Breast epithelium (tissue), 4 donors: ENCODE data around the gene MPO. TPM values are rescaled to one million over a fixed set of nuclear protein-coding genes. Genes with fewer than 3 reads are reported as not detected.

Experiments used
- DNase-seq, 2 donors: peaks; one replicate each; pipeline ENCODE4 v3.0.0-alpha.2; 2019; ENCODE audit warnings: low spot score in 2 of 2
- H3K27ac ChIP-seq, 2 donors: fragments of 200-600 bp; sonication (generic) in 1 of 2; one replicate each; pipeline ENCODE4 v1.5.1; 2016 to 2019; ENCODE audit warnings: mild to moderate bottlenecking in 1 of 2
- H3K27me3 ChIP-seq, 2 donors: fragments of 200-600 bp; sonication (generic) in 1 of 2; one replicate each; pipeline versions ENCODE4 v1.5.1 to v1.6.0; 2017 to 2019; ENCODE audit warnings: control low read depth in 1 of 2, mild to moderate bottlenecking in 1 of 2
- H3K36me3 ChIP-seq: fragments of 200-600 bp; one replicate; pipeline ENCODE4 v1.5.1; 2019
- H3K4me1 ChIP-seq, 2 donors: fragments of 200-600 bp; sonication (generic); one replicate each; pipeline ENCODE4 v1.5.1; 2016 to 2019; ENCODE audit warnings: control low read depth in 1 of 2
- H3K4me3 ChIP-seq, 3 donors: fragments of 200-600 bp; sonication (generic); 1 replicate in 2 of 3; 2 replicates in 1 of 3; pipeline ENCODE4 v1.5.1; 2016 to 2019; ENCODE audit warnings: mild to moderate bottlenecking in 3 of 3, moderate library complexity in 2 of 3
- H3K9me3 ChIP-seq, 2 donors: fragments of 200-600 bp; sonication (generic) in 1 of 2; one replicate each; pipeline ENCODE4 v1.5.1; 2016 to 2019; ENCODE audit warnings: control low read depth in 1 of 2
- CTCF ChIP-seq, 3 donors: fragments of 450-650 bp; IDR thresholded peaks; one replicate each; pipeline ENCODE4 v1.5.1; 2016 to 2017; ENCODE audit warnings: antibody characterized with exemption in 3 of 3, mild to moderate bottlenecking in 3 of 3, moderate library complexity in 3 of 3
- POLR2A ChIP-seq: fragments of 450-650 bp; IDR thresholded peaks from one replicate; pipeline ENCODE4 v1.6.1; 2016; ENCODE audit warnings: antibody characterized with exemption, mild to moderate bottlenecking, moderate library complexity
- POLR2AphosphoS5 ChIP-seq, 3 donors: sonication (generic); formaldehyde crosslinking; IDR thresholded peaks; one replicate each; pipeline ENCODE4 v1.6.1; 2017; ENCODE audit warnings: antibody characterized with exemption in 3 of 3
- intact Hi-C: fragments of 100-400 bp; cut with DNase I; formaldehyde crosslinking; loops from one replicate; pipeline ENCODE4 v1.15.1; 2023; ENCODE audit warnings: low total_unique reads
- total RNA-seq, 3 donors: library from RNA; depleted of rRNA; stranded (reverse); fragments of >200 nt; gene quantifications; one replicate each; pipeline ENCODE4 v1.1.0, GENCODE V29; 2016

Gene MPO
- total RNA-seq, 3 donors from 2014 or later = 0.16 TPM; not detected in 2

- intact Hi-C loops = no loop called here
- peak overlapping the region; percentile 64 to 77 for H3K27ac ChIP-seq
- peak overlapping the region; percentile 53 to 76 (median 76) for H3K4me3 ChIP-seq
- DNase-seq = peak in 1 of 2 donors; percentile 71
- no peaks in the 10 kb centered on the region for H3K9me3 ChIP-seq
- no peaks in the 10 kb centered on the region for H3K27me3 ChIP-seq
- no peak for TF ChIP-seq CTCF (IDR thresholded peaks at IDR 0.05)
- no peak for TF ChIP-seq POLR2AphosphoS5 (IDR thresholded peaks at IDR 0.05)
- TF ChIP-seq POLR2A = no peak
- no peaks in the 10 kb centered on the region for H3K4me1 ChIP-seq
- no peaks in the 10 kb centered on the region for H3K36me3 ChIP-seq
Observed at GRCh38 chr17:58324409-58325288, 43.9 kb upstream of the MPO start.

GRCh38 chr17:58324056-58324408 is 43.3 kb upstream of the MPO start:
- Histone ChIP-seq H3K9me3 (no peaks in the 10 kb centered on the region), H3K4me1 (no peaks in the 10 kb centered on the region), H3K27ac (peak overlapping the region; percentile 64 to 77), H3K36me3 (no peaks in the 10 kb centered on the region), H3K4me3 (peak overlapping the region; percentile 53 to 76 (median 76)), H3K27me3 (no peaks in the 10 kb centered on the region)
- intact Hi-C loops = no loop called here
- DNase-seq = no peak
- TF ChIP-seq POLR2A (no peak), POLR2AphosphoS5 (IDR thresholded peaks at IDR 0.05) (no peak), CTCF (IDR thresholded peaks at IDR 0.05) (no peak)

DNA sequence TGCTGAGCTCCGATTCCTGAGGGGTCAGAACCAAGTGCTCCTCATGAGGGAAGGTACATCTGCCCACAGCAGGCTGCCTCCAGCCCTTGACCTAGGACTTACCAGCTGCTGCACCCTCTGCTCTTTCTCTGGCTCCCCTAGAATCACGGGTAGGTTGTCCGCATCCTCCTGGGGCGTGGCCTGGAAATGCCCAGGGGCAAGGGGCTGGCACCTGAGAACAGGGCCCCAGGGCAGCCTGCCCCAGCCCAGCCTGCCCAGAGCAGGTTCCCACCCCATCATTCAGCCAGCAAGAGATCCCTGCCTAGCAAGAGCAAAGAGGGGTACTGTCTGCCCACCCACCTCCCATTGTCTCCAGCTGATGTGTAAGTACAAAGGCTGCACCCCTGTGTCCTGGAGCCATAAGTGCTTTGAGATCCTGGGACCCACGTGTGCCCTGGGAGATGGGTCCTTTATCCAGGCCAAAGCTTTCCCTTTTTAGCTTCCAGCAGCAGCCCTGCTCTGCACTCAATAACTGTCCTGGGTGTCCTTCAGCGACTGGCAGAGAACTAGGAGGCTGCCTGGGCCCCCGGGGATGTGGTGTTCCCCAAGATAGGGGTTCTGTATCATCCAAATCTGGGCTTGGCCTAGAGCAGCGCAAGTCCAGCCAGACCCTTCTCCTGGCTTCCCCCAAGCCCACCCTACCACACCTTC is 42.8 kb upstream of the MPO start:
- H3K36me3 ChIP-seq = no peaks in the 10 kb centered on the region
- H3K27ac ChIP-seq = peak overlapping the region; percentile 64 to 77
- peak overlapping the region; percentile 53 to 76 (median 76) for H3K4me3 ChIP-seq
- H3K27me3 ChIP-seq = no peaks in the 10 kb centered on the region
- no peak for DNase-seq
- intact Hi-C loops = no loop called here
- TF ChIP-seq POLR2AphosphoS5 (IDR thresholded peaks at IDR 0.05) (no peak), POLR2A (no peak), CTCF (IDR thresholded peaks at IDR 0.05) (no peak)
- no peaks in the 10 kb centered on the region for H3K9me3 ChIP-seq
- H3K4me1 ChIP-seq = no peaks in the 10 kb centered on the region

DNA sequence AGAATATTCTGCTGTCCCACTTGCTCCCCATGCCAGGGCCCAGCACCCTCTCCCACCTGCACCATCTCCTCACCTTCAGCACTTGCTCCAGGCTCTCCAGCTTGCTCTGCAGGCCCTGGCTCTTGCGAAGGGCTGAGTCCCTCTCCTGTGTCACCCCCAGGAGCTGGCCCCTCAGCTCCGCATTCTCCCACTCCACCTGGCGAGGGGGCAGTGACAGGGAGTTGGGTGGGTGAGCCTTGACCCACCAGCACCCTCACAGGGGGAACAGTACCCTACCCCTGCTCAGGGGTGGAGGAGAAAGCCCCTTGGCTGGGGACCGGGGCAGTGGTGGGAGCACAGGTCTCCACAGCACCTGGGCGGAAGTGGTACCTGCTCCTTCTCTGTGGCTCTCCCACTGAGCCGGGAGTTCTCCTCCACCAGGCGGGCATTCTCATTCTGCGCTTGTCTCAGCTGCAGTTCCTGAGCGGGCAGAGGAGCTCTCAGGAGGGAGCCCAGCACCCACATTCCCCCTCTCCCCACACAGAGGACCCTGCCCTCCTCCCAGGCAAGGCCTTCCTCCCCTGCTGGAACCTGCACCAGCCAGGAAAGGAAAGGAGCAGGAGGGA is 41.9 kb upstream of the MPO start:
- TF ChIP-seq CTCF (IDR thresholded peaks at IDR 0.05) (no peak), POLR2AphosphoS5 (IDR thresholded peaks at IDR 0.05) (no peak), POLR2A (no peak)
- no peak overlapping the region for H3K27ac ChIP-seq
- no peaks in the 10 kb centered on the region for H3K36me3 ChIP-seq
- H3K4me1 ChIP-seq = no peaks in the 10 kb centered on the region
- no peak for DNase-seq
- H3K9me3 ChIP-seq = no peaks in the 10 kb centered on the region
- H3K4me3 ChIP-seq = no peak overlapping the region
- intact Hi-C loops = no loop called here
- H3K27me3 ChIP-seq = no peaks in the 10 kb centered on the region
